Stimulated activated CD8-positive, alpha-beta memory T cell treated with anti-CD3 and anti-CD28 coated beads, Interleukin-15, amount 100 ng/mL, for 24 hours (primary cell): ENCODE measurements around the gene SSTR3.
"Not testable (repeated sequence)": the region's sequence is repeated elsewhere in the genome, so short reads cannot be mapped to it uniquely, and the experiment has no call there.

Source experiments
- DNase-seq: peaks from one replicate; pipeline ENCODE4 v3.0.0-alpha.2; 2020; ENCODE audit warnings: low read depth

Gene SSTR3

DNA sequence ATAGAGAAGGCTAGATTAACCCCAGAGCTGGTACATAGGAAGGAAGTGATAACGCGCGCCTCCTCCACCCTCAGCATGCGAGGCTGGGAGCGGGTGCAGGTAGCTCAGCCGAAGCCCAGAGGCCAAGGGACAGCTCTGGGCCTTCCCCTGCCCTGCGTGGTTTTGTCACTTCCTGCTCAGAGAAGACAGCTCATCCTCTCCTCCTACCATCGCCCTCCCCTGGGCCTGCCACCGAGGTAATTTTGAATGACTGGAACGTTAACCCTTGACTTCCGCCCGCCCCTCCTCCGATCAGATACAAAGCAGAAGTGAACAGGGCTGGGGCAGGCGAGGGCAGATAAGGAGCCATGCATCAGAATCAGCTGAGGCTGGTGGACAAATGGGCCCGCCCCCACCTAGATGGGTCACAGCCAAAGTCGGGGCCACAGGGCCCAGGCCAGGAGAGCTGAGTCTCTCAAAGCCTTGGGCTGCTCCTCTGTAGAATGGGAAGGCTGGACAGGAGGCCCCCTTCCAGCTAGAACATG is 30.2 kb upstream of the SSTR3 start:
- DNase-seq: no peak

- DNase-seq: no peak
Measured at GRCh38 chr22:37241351-37242142, 29.3 kb upstream of the SSTR3 start.

- no peak for DNase-seq
Measured at GRCh38 chr22:37240941-37241320, 28.7 kb upstream of the SSTR3 start.

DNA sequence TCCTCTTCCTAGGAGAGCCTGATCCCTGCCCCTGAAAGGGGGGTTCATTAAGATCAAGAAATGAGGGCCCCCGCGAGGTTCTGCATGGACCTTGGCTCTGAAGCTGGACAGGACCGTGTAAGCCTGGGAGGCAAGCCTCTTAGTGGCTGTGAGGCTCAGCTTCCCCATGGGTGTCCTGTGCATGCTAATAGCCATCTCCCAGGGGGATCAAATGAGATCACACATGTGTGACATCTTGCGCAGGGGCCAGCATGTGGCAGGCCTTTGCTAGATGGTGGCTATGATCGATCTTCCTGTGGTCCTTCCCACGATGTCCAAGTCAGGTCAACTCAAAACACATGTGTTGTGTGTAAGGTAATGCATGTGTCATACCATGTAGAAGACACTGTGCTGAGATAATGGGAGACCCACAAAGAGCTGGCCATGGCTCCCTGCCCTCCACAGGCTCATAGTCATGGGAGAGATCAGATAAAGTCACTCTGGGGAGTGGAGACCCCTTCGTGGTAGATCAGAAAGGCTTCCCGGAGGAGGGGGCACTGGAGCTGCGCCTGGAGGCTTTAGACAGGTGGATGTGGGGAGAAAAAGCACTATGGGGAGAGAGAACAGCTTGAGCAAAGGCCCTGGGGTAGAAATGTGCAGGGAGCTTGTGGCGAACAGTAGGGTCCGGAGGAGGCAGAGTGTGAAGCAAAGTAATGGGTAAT is 28.1 kb upstream of the SSTR3 start:
- DNase-seq: no peak

DNA sequence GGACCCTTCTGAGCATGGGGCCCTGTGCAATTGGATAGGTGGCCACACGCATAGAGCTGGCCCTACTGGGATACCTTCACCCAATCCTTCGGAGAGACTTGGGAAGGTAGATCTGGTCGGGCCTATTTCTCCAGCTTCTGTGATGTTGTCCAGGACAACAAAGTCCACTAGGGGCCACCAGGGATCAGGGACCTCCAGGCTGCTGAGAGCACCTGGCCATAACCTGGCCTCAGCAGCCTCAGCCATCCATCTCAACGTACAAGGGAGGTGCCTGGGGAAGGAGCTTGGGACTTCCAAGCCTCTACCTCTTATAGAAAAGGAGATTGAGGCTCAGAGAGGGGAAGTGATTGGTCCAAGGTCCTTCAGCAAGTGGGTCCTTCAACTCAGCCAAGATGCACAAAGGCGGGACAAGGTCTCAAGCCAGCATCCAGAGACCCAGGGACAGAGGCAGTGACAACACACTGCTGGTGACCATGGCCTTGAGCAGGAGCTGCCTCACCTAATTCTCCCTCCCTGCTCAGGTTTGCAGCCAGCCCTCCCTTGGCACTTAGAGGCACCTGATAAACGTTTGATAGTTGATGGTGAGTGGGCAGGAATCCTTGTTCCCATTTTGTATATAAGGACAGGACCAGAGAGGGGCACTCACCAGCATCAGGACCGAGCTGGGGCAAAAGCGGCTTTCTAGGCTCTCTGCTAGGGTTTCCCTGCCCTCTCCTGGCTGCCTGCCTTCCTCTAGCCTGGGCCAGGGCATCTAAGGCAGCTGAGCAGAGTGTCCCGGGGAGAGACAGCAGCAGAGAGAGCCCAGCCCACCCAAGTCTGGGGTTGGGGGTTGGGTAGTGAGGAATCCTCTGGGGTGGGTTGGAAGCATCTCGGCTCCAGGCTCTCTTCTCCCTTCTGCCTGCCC is 27.3 kb upstream of the SSTR3 start:
- no peak for DNase-seq

DNA sequence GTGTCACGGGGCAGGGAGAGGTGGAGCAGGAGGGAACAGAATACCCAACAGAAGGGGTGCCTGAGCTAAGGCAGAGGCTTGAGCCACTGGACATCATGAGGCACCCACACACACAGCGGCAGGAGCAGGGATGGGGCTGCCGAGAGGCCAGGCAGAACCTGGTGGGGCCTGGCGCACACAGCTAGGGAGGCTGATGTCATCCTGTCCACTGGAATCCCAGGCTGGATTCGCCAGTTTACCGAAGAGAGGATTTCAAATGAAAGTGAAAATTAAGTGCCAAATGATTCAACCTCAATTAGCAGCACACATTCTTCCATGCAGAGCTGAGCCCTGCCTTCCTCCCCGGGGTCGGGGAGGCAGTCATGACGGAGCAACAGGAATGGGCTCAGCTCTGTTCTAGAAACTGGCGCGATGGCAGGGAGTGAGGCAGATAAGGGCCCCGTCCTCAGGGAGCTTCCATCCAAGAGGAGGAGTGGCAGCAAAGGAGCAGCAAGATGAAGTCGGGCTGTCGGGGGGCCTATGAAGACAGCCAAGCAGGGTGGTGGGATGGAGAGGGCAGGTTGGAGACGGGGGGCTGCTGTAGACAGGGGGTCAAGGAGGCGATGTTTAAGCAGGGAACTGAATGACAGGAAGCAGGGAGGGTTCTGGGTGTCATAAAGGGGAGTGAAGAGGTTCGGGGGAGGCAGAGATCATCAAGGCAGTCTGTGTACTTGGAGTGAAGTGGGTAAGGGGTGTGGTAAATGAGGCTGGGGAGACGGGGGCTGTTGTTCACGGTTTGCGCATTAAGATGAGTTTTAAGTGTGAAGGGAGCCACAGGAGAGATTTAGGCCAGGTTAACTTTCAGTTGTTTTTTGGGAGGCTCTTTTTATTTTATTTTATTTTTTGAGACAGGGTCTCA is 25.3 kb upstream of the SSTR3 start:
- no peak for DNase-seq

DNA sequence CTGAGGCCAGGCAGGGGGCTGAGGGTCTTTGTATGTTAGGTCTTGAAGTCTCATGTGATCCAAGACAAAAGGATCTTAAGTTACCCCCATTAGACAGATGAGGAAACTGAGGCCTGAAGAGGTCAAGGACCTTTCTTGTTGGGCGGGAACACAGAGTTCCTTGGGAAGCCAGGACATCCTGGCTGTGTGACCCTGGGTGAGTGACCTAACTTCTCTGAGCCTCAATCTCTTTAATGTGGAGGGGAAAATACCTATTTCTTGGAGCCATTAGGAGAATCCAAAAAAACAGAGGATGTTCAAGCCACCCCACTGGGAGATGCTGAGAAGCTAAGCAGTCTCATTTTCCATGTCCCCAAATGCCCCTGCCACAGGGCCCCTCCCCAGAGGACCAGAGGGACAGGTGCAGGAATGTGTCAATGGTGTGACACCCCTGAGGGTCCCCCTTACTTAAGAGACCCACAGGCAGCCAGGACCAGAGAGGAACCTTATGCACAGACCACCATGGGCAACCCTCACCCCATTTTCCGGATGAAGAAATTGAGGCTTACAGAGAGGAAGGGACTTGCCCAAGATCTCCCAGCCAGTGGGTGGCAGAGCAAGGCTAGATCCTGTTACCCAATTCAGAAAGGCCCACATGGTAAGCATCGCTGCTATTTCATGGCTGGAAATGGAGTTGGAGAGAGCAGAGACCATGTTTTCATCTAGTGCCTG is 23.8 kb upstream of the SSTR3 start:
- DNase-seq: no peak

- no peak for DNase-seq
Measured at GRCh38 chr22:37234736-37235711, 22.7 kb upstream of the SSTR3 start.

GRCh38 chr22:37233751-37234631 is 21.7 kb upstream of the SSTR3 start:
- no peak for DNase-seq

DNA sequence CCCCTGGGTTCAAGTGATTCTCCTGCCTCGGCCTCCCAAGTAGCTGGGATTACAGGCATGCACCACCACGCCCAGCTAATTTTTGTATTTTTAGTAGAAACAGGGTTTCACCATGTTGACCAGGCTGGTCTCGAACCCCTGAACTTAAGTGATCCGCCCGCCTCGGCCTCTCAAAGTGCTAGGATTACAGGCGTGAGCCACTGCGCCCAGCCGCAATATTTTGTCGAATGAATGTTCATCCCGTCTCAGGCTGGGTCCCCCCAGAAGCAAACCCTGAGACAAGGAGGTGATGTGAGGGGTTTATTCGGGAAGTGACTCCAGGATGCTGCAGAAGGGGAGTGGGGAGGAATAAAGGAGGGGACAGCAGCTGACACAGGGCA is 21.1 kb upstream of the SSTR3 start:
- DNase-seq: not testable (repeated sequence)

- DNase-seq: no peak
Measured at GRCh38 chr22:37232140-37232998, 20.1 kb upstream of the SSTR3 start.

DNA sequence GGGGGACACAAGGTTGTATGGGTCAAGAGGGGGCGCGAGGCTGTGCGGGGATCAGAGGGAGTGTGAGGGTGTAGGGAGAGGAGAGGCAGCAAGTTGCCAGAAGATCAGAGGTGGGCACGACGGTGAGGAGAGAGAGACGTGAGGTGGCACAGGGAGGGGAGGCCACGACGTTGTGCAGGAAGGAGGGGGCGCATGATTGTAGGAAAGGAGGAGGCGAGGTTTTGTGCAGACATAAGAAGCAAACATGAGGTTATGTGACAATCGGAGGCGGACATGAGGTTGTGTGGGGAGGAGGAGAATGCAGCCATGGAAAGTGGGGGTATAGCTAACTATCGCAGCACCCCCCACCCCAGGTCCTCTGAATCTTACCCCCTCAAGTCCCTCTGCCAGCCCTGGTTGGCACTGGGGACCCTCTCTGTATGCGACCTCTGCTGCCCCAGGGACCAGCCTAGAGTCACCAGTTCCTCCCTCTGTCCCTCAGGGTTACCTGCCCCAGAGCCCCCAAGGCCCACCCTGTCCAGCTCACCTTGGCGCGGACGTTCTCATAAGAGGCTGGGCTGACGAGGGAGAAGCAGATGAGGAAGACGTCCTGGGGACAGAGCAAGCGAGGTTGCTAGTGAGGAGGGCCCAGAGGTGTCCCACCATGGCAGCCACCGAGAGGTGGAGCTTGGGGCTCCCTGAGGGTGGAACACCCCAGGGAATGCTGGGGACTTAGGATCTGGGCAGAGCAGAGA is 19.3 kb upstream of the SSTR3 start:
- no peak for DNase-seq

DNA sequence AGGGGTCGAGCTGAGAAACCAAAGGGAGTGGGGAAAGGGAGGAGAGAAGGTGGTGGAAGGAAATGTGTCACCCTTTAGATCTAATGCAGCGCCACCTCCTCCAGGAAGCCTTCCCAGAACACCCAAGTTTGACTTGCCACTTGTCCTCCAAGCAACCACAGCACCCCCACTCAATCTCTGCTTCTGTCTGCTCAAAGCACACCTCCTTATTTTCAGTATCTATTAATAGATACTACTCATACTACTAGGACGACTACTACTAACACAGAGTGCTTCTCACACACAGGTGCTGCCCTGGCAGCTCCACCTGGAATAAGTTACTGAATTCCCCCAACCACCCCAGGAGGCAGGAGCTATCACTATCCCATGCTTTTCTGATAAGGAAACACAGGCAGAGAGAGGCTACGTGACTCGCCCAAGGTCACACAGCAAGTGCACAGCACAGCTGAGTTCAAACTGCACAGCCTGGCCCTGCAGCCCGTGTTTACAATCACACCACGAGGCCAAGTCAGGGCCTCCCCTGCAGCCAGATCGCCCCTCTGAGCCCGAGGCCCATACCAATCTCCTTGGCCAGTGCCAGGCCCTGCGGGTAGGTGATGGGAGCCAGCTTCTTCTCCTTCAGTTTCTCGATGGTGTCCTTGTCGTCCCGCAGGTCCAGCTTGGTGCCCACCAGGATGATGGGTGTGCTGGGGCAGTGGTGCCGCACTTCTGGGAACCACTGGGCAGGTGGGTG is 18.6 kb upstream of the SSTR3 start:
- no peak for DNase-seq

- no peak for DNase-seq
Measured at GRCh38 chr22:37229805-37230672, 17.8 kb upstream of the SSTR3 start.
